SK-N-SH treated with all-trans-retinoic acid at 6 μM for 48 hours (cell line): Measurements from ENCODE around the gene ADGRF1.

ENCODE experiments used
- ATAC-seq: fragments of 200-7000 bp; cut with Tn5 transposase; 3 replicates; pipeline ENCODE4 v1.9.1; 2020; ENCODE audit warnings: mild to moderate bottlenecking, moderate library complexity
- ARNTL ChIP-seq: fragments of 450-650 bp; formaldehyde crosslinking; IDR thresholded peaks from 2 replicates; pipeline ENCODE4 v1.5.0; 2020; ENCODE audit warnings: low read depth, mild to moderate bottlenecking, moderate library complexity, borderline replicate concordance
- BACH2 ChIP-seq: fragments of 250-450 bp; sonication (Bioruptor Pico); IDR thresholded peaks from 2 replicates; pipeline ENCODE4 v1.9.0; 2021; ENCODE audit warnings: mild to moderate bottlenecking, borderline replicate concordance
- CSRNP3 ChIP-seq: fragments of 250-450 bp; sonication (Bioruptor Pico); IDR thresholded peaks from 2 replicates; pipeline ENCODE4 v1.5.1; 2021; ENCODE audit warnings: mild to moderate bottlenecking, moderate library complexity
- ESRRG ChIP-seq: fragments of 250-450 bp; sonication (Bioruptor Pico); IDR thresholded peaks from 2 replicates; pipeline ENCODE4 v1.6.1; 2021; ENCODE audit warnings: mild to moderate bottlenecking
- GLIS3 ChIP-seq: fragments of 250-450 bp; sonication (Bioruptor Pico); IDR thresholded peaks from 2 replicates; pipeline ENCODE4 v1.5.0; 2020; ENCODE audit warnings: mild to moderate bottlenecking, moderate library complexity
- ISL1 ChIP-seq: fragments of 250-450 bp; sonication (Bioruptor Pico); IDR thresholded peaks from 2 replicates; pipeline ENCODE4 v2.1.2; 2022; ENCODE audit warnings: mild to moderate bottlenecking, moderate library complexity
- POU6F1 ChIP-seq: fragments of 250-450 bp; sonication (Bioruptor Pico); IDR thresholded peaks from 2 replicates; pipeline ENCODE4 v1.8.0; 2021; ENCODE audit warnings: low read depth, mild to moderate bottlenecking, moderate library complexity, borderline replicate concordance
- PPARA ChIP-seq: fragments of 250-450 bp; sonication (Bioruptor Pico); IDR thresholded peaks from 2 replicates; pipeline ENCODE4 v1.5.0; 2020; ENCODE audit warnings: mild to moderate bottlenecking, borderline replicate concordance
- RARB ChIP-seq: fragments of 250-450 bp; sonication (Bioruptor Pico); IDR thresholded peaks from 2 replicates; pipeline ENCODE4 v1.8.0; 2021; ENCODE audit warnings: mild to moderate bottlenecking, moderate library complexity
- SNAI2 ChIP-seq: fragments of 250-450 bp; sonication (Bioruptor Pico); IDR thresholded peaks from 2 replicates; pipeline ENCODE4 v1.5.0; 2020; ENCODE audit warnings: mild to moderate bottlenecking, moderate library complexity
- TCF4 ChIP-seq: fragments of 250-450 bp; sonication (Bioruptor Pico); IDR thresholded peaks from 2 replicates; pipeline ENCODE4 v1.8.0; 2021; ENCODE audit warnings: mild to moderate bottlenecking, moderate library complexity, borderline replicate concordance
- ZC3H10 ChIP-seq: fragments of 250-450 bp; sonication (Bioruptor Pico); IDR thresholded peaks from 2 replicates; pipeline ENCODE4 v1.5.1; 2021; ENCODE audit warnings: mild to moderate bottlenecking, moderate library complexity
- ZFP3 ChIP-seq: fragments of 250-450 bp; sonication (Bioruptor Pico); IDR thresholded peaks from 2 replicates; pipeline ENCODE4 v1.5.0; 2020; ENCODE audit warnings: mild to moderate bottlenecking, moderate library complexity
- ZFP30 ChIP-seq: fragments of 450-650 bp; formaldehyde crosslinking; IDR thresholded peaks from 2 replicates; pipeline ENCODE4 v1.5.0; 2022; ENCODE audit warnings: mild to moderate bottlenecking, moderate library complexity
- ZNF565 ChIP-seq: fragments of 450-650 bp; formaldehyde crosslinking; conservative IDR thresholded peaks from 2 replicates; pipeline ENCODE4 v1.5.0; 2020; ENCODE audit warnings: low read depth, mild to moderate bottlenecking, moderate library complexity
- ZNF70 ChIP-seq: fragments of 450-650 bp; formaldehyde crosslinking; IDR thresholded peaks from 2 replicates; pipeline ENCODE4 v1.5.0; 2020; ENCODE audit warnings: mild to moderate bottlenecking, moderate library complexity
- TF ChIP-seq, protein P1 (sequence below): fragments of 250-450 bp; sonication (Bioruptor Pico); IDR thresholded peaks from 2 replicates; pipeline ENCODE4 v1.5.1; 2020; ENCODE audit warnings: low read depth, mild to moderate bottlenecking, moderate library complexity
- TF ChIP-seq, protein P2 (sequence below): fragments of 250-450 bp; sonication (Bioruptor Pico); IDR thresholded peaks from 2 replicates; pipeline ENCODE4 v1.8.0; 2020; ENCODE audit warnings: mild to moderate bottlenecking, moderate library complexity, borderline replicate concordance
- TF ChIP-seq, protein P3 (sequence below): fragments of 250-450 bp; sonication (Bioruptor Pico); IDR thresholded peaks from 2 replicates; pipeline ENCODE4 v1.5.0; 2020; ENCODE audit warnings: mild to moderate bottlenecking, moderate library complexity

Gene ADGRF1

DNA sequence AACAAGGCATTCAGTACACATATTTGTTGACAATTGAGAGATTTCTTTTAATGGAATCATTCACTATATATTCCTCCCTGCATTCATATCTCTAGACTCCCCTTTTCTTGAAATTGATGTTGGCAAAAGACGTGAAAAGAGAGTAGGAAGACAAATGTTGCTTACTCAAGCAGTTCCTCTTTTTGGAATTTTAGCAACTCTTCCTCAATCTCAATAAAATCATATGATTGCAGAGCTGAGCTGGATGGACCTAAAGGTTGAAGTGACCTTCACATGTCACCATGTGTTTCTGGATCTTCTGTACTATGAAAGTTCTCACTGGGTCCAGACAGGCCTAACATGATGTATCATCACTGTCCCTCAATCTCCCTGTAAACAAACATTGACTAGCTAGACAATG is 18.6 kb downstream of the ADGRF1 start:
- ATAC-seq, result no peak
- TF ChIP-seq ARNTL (CRISPR knock-in tag) (no peak), ZFP3 (no peak)

DNA sequence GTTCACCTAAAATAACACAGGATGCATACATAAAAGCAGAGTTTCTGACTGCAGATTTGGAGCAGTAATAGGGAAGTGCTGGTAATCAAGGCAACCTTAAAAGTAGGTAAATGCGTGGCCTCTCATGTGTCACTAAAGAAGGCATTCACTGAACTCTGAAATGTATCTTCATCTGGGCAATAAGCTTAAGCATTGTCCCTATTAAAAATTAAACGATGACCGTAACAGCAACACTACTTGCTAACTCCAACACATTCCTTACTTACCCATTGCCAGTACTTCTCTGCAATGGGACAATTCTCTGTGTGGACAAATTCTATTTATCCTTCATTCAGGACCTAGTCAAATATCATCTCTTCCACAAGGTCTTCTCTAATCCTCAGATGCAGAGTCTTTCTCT is 19.9 kb downstream of the ADGRF1 start:
- ATAC-seq, result no peak

DNA sequence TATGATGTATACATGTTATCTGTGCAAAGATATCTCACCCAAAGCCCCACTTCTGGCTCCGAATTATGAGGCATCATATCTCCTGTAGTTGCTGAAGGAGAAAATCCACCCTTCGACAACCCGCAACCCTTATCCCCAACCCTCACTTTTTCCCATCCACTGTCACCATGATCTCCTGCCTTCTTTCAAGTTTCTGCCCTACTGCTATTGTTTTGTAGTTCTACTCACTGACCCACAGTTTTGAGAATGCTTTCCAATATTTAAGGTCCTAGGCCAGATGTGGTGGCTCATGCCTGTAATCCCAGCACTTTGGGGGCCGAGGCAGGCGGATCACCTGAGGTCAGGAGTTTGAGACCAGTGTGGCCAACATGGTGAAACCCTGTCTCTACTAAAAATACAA is 22.2 kb downstream of the ADGRF1 start:
- no peak for ATAC-seq
- TF ChIP-seq ARNTL (CRISPR knock-in tag), result no peak
- TF ChIP-seq ZNF70 (CRISPR knock-in tag), result no peak
- TF ChIP-seq, protein P1, sequence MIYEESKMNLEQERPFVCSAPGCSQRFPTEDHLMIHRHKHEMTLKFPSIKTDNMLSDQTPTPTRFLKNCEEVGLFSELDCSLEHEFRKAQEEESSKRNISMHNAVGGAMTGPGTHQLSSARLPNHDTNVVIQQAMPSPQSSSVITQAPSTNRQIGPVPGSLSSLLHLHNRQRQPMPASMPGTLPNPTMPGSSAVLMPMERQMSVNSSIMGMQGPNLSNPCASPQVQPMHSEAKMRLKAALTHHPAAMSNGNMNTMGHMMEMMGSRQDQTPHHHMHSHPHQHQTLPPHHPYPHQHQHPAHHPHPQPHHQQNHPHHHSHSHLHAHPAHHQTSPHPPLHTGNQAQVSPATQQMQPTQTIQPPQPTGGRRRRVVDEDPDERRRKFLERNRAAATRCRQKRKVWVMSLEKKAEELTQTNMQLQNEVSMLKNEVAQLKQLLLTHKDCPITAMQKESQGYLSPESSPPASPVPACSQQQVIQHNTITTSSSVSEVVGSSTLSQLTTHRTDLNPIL (CRISPR knock-in tag), result no peak
- no peak for TF ChIP-seq ISL1 (CRISPR knock-in tag)
- no peak for TF ChIP-seq PPARA
- no peak for TF ChIP-seq ZNF565 (CRISPR knock-in tag)
- TF ChIP-seq ESRRG, result no peak
- no peak for TF ChIP-seq ZC3H10 (CRISPR knock-in tag)
- no peak for TF ChIP-seq ZFP30 (CRISPR knock-in tag)
- no peak for TF ChIP-seq TCF4
- TF ChIP-seq GLIS3 (CRISPR knock-in tag), result no peak
- TF ChIP-seq SNAI2 (CRISPR knock-in tag), result no peak

More for the DNA sequence above, 19.9 kb downstream of the ADGRF1 start:
- TF ChIP-seq ZC3H10 (CRISPR knock-in tag) (no peak), RARB (CRISPR knock-in tag) (no peak), BACH2 (CRISPR knock-in tag) (no peak), TCF4 (no peak), SNAI2 (CRISPR knock-in tag) (no peak)

- no peak for ATAC-seq
- TF ChIP-seq, protein P2, sequence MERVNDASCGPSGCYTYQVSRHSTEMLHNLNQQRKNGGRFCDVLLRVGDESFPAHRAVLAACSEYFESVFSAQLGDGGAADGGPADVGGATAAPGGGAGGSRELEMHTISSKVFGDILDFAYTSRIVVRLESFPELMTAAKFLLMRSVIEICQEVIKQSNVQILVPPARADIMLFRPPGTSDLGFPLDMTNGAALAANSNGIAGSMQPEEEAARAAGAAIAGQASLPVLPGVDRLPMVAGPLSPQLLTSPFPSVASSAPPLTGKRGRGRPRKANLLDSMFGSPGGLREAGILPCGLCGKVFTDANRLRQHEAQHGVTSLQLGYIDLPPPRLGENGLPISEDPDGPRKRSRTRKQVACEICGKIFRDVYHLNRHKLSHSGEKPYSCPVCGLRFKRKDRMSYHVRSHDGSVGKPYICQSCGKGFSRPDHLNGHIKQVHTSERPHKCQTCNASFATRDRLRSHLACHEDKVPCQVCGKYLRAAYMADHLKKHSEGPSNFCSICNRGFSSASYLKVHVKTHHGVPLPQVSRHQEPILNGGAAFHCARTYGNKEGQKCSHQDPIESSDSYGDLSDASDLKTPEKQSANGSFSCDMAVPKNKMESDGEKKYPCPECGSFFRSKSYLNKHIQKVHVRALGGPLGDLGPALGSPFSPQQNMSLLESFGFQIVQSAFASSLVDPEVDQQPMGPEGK (CRISPR knock-in tag), result no peak
- TF ChIP-seq POU6F1 (no peak), ARNTL (CRISPR knock-in tag) (no peak), CSRNP3 (CRISPR knock-in tag) (no peak), BACH2 (CRISPR knock-in tag) (no peak)
- TF ChIP-seq, protein P1 (CRISPR knock-in tag), result no peak
- TF ChIP-seq, protein P3, sequence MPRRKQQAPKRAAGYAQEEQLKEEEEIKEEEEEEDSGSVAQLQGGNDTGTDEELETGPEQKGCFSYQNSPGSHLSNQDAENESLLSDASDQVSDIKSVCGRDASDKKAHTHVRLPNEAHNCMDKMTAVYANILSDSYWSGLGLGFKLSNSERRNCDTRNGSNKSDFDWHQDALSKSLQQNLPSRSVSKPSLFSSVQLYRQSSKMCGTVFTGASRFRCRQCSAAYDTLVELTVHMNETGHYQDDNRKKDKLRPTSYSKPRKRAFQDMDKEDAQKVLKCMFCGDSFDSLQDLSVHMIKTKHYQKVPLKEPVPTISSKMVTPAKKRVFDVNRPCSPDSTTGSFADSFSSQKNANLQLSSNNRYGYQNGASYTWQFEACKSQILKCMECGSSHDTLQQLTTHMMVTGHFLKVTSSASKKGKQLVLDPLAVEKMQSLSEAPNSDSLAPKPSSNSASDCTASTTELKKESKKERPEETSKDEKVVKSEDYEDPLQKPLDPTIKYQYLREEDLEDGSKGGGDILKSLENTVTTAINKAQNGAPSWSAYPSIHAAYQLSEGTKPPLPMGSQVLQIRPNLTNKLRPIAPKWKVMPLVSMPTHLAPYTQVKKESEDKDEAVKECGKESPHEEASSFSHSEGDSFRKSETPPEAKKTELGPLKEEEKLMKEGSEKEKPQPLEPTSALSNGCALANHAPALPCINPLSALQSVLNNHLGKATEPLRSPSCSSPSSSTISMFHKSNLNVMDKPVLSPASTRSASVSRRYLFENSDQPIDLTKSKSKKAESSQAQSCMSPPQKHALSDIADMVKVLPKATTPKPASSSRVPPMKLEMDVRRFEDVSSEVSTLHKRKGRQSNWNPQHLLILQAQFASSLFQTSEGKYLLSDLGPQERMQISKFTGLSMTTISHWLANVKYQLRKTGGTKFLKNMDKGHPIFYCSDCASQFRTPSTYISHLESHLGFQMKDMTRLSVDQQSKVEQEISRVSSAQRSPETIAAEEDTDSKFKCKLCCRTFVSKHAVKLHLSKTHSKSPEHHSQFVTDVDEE (CRISPR knock-in tag), result no peak
- TF ChIP-seq, all 23 proteins: peak for 0
These were observed 25.2 kb downstream of the ADGRF1 start for GRCh38 chr6:47016909-47017308.
